LNCAP (cell line): ENCODE data around the gene PLPPR1.

Experiments used
- CTCF ChIP-seq: fragments of 450-650 bp; IDR thresholded peaks from 2 replicates; pipeline ENCODE4 v1.5.1; 2017; ENCODE audit warnings: mild to moderate bottlenecking

The PLPPR1 gene

GRCh38 chr9:101311191-101311590 lies 282.7 kb downstream of the PLPPR1 start:
- TF ChIP-seq CTCF: no peak

GRCh38 chr9:101311758-101312420 lies 283.4 kb downstream of the PLPPR1 start:
- TF ChIP-seq CTCF: peak; percentile 67

- TF ChIP-seq CTCF: no peak
Measured at GRCh38 chr9:101312661-101313060, 284.1 kb downstream of the PLPPR1 start.

- no peak for TF ChIP-seq CTCF
Measured at GRCh38 chr9:101315112-101315450, 286.6 kb downstream of the PLPPR1 start.

GRCh38 chr9:101317735-101318134 lies 289.2 kb downstream of the PLPPR1 start:
- TF ChIP-seq CTCF: no peak

- no peak for TF ChIP-seq CTCF
Measured at GRCh38 chr9:101323129-101323528, 294.6 kb downstream of the PLPPR1 start.

- TF ChIP-seq CTCF: no peak
Measured at GRCh38 chr9:101324245-101324804, 295.8 kb downstream of the PLPPR1 start.

- TF ChIP-seq CTCF: no peak
Measured at GRCh38 chr9:101325053-101325452, 296.5 kb downstream of the PLPPR1 start.
